HepG2 (cell line): ENCODE data around the gene BABAM2. TPM values are rescaled to one million over a fixed set of nuclear protein-coding genes. Genes with fewer than 3 reads are reported as not detected.

Source experiments
- ATAC-seq: fragments of 200-7000 bp; cut with Tn5 transposase; 3 replicates; pipeline ENCODE4 v1.9.1; 2020; ENCODE audit warnings: mild to moderate bottlenecking, moderate library complexity
- BruUV-seq: library from RNA; stranded (reverse); fragments of 400-500 nt; replicated peaks from 2 replicates; lab custom pipeline; 2021; lab: Mats Ljungman, UMichigan
- CTCF ChIA-PET: fragments of 300-600 bp; formaldehyde crosslinking; extraction: SDS; loops from one replicate; lab custom pipeline; 2021; ENCODE audit warnings: low total read pairs, inconsistent platforms, low intra/inter-chr PET ratio; lab: Yijun Ruan, JAX
- POLR2A ChIA-PET: fragments of 350-600 bp; sonication (Branson Sonifier 250); formaldehyde crosslinking; loops from one replicate; lab custom pipeline; 2020; ENCODE audit warnings: antibody characterized with exemption, inconsistent platforms; lab: Yijun Ruan, JAX
- DNase-seq: peaks from one replicate; pipeline ENCODE4 v3.0.0-alpha.2; 2015; ENCODE audit warnings: low spot score
- FAIRE-seq: peaks from 3 replicates; lab custom pipeline; 2011; peaks lifted over from hg19 to GRCh38; lab: Jason Lieb, UNC
- H2AFZ ChIP-seq: one replicate; pipeline ENCODE4 v1.6.1; 2011; ENCODE audit warnings: low read length, inconsistent platforms
- H3K27ac ChIP-seq: fragments of 300-600 bp; 3 replicates; pipeline ENCODE4 v1.8.0; 2011; ENCODE audit warnings: mixed run types, mild to moderate bottlenecking, mixed read lengths, low read length, inconsistent platforms; ENCODE audit not compliant: insufficient read depth; ENCODE audit errors: extremely low read length
- H3K27me3 ChIP-seq, 2 experiments: fragments of 200-600 bp in 1 of 2; 2 replicates in 1 of 2; 3 replicates in 1 of 2; pipeline versions ENCODE4 v1.6.0 to v1.8.0; 2011; ENCODE audit warnings: low read length in 2 of 2, mild to moderate bottlenecking in 2 of 2, moderate library complexity in 2 of 2, inconsistent platforms in 1 of 2; ENCODE audit not compliant: insufficient read depth in 2 of 2, control insufficient read depth in 1 of 2
- H3K36me3 ChIP-seq, 2 experiments: fragments of 200-600 bp in 1 of 2; replicated peaks in 1 of 2; 2 replicates in 1 of 2; 3 replicates in 1 of 2; pipeline versions ENCODE4 v1.5.1 to v1.8.0; 2011; ENCODE audit warnings: low read length in 2 of 2, inconsistent platforms in 1 of 2; ENCODE audit not compliant: insufficient read depth in 2 of 2, control insufficient read depth in 1 of 2
- H3K4me1 ChIP-seq: 2 replicates; pipeline ENCODE4 v1.5.1; 2012; ENCODE audit warnings: low read length, inconsistent platforms; ENCODE audit not compliant: insufficient read depth
- H3K4me2 ChIP-seq: 2 replicates; pipeline ENCODE4 v1.6.0; 2011; ENCODE audit warnings: low read depth, low read length, inconsistent platforms
- H3K4me3 ChIP-seq, 3 experiments: fragments of 200-600 bp in 1 of 3; sonication (generic), shearing (Covaris generic) in 1 of 3; replicated peaks in 1 of 3; 2 replicates each; pipeline ENCODE4 v1.5.1; 2011 to 2016; ENCODE audit warnings: low read length in 3 of 3, inconsistent platforms in 2 of 3, low read depth in 2 of 3, mild to moderate bottlenecking in 2 of 3, control low read depth in 1 of 3, mixed read lengths in 1 of 3; ENCODE audit not compliant: insufficient read depth in 1 of 3
- H3K79me2 ChIP-seq: one replicate; pipeline ENCODE4 v1.6.1; 2011; ENCODE audit warnings: low read length, inconsistent platforms; ENCODE audit not compliant: insufficient read depth
- H3K9ac ChIP-seq: 2 replicates; pipeline ENCODE4 v1.6.0; 2011; ENCODE audit warnings: mild to moderate bottlenecking, low read depth, low read length, inconsistent platforms; ENCODE audit not compliant: insufficient read depth
- H3K9me3 ChIP-seq: 2 replicates; pipeline ENCODE4 v1.5.1; 2012; ENCODE audit warnings: mild to moderate bottlenecking, low read length
- H4K20me1 ChIP-seq: 2 replicates; pipeline ENCODE4 v1.6.0; 2011; ENCODE audit warnings: inconsistent platforms, mild to moderate bottlenecking, low read length, moderate library complexity; ENCODE audit not compliant: insufficient read depth
- GPN1 ChIP-seq: sonication (generic); formaldehyde crosslinking; IDR thresholded peaks from 2 replicates; pipeline ENCODE4 v1.5.1; 2020; ENCODE audit warnings: missing genetic modification reagents, borderline replicate concordance
- KDM6A ChIP-seq: IDR thresholded peaks from 2 replicates; pipeline ENCODE4 v1.6.1; 2016; ENCODE audit warnings: low read depth
- MATR3 ChIP-seq: sonication (generic); formaldehyde crosslinking; IDR thresholded peaks from 2 replicates; pipeline ENCODE4 v1.4.0; 2020; ENCODE audit warnings: missing genetic modification reagents
- NFE2 ChIP-seq: sonication (generic); formaldehyde crosslinking; IDR thresholded peaks from 2 replicates; pipeline ENCODE4 v1.4.0; 2020; ENCODE audit warnings: missing genetic modification reagents
- SUZ12 ChIP-seq: fragments of 150-350 bp; IDR thresholded peaks from 2 replicates; pipeline ENCODE4 v1.6.1; 2014; ENCODE audit warnings: low read depth, low read length
- TCF7 ChIP-seq: sonication (generic); IDR thresholded peaks from 2 replicates; pipeline ENCODE4 v1.6.1; 2016; ENCODE audit warnings: antibody characterized with exemption, low read depth
- TSC22D2 ChIP-seq: sonication (generic); formaldehyde crosslinking; IDR thresholded peaks from 2 replicates; pipeline ENCODE4 v1.5.1; 2020; ENCODE audit warnings: missing genetic modification reagents, mild to moderate bottlenecking, borderline replicate concordance
- XBP1 ChIP-seq: sonication (generic); formaldehyde crosslinking; IDR thresholded peaks from 2 replicates; pipeline ENCODE4 v1.5.0; 2020; ENCODE audit warnings: missing genetic modification reagents
- ZBTB49 ChIP-seq: sonication (generic); formaldehyde crosslinking; IDR thresholded peaks from 2 replicates; pipeline ENCODE4 v1.4.0; 2020; ENCODE audit warnings: missing genetic modification reagents, borderline replicate concordance
- ZKSCAN5 ChIP-seq: sonication (generic); formaldehyde crosslinking; IDR thresholded peaks from 2 replicates; pipeline ENCODE4 v1.5.1; 2020; ENCODE audit warnings: mild to moderate bottlenecking, missing genetic modification reagents
- ZNF12 ChIP-seq: sonication (generic); formaldehyde crosslinking; IDR thresholded peaks from 2 replicates; pipeline ENCODE4 v1.5.0; 2020; ENCODE audit warnings: missing genetic modification reagents
- ZNF570 ChIP-seq: sonication (generic); formaldehyde crosslinking; IDR thresholded peaks from 2 replicates; pipeline ENCODE4 v1.4.0; 2020; ENCODE audit warnings: mild to moderate bottlenecking, missing genetic modification reagents, borderline replicate concordance
- ZNF674 ChIP-seq: sonication (generic); formaldehyde crosslinking; IDR thresholded peaks from 2 replicates; pipeline ENCODE4 v1.5.0; 2020; ENCODE audit warnings: low read depth, mild to moderate bottlenecking, missing genetic modification reagents
- ZNF713 ChIP-seq: sonication (generic); formaldehyde crosslinking; IDR thresholded peaks from 2 replicates; pipeline ENCODE4 v1.4.0; 2020; ENCODE audit warnings: mild to moderate bottlenecking, missing genetic modification reagents
- ZUFSP ChIP-seq: sonication (generic); formaldehyde crosslinking; IDR thresholded peaks from 2 replicates; pipeline ENCODE4 v1.9.0; 2021; ENCODE audit warnings: missing genetic modification reagents, mild to moderate bottlenecking, borderline replicate concordance
- ZZZ3 ChIP-seq: sonication (generic); formaldehyde crosslinking; IDR thresholded peaks from 2 replicates; pipeline ENCODE4 v1.4.0; 2020; ENCODE audit warnings: missing genetic modification reagents, mild to moderate bottlenecking, borderline replicate concordance
- WGBS: methylation state at CpG from one replicate; pipeline ENCODE4 v1.1.6; 2017; ENCODE audit warnings: low lambda C conversion rate; 5-methylcytosine and 5-hydroxymethylcytosine counted together
- in situ Hi-C: cut with HindIII; loops from 2 replicates; pipeline ENCODE4 v1.10.0; 2017; ENCODE audit warnings: low pct_unique_long_range_greater_than_20kb; ENCODE audit not compliant: extremely low pct_ligation_motif_present
- intact Hi-C: fragments of 100-400 bp; cut with micrococcal nuclease; formaldehyde crosslinking; loops from one replicate; pipeline ENCODE4 v1.10.0; 2022; ENCODE audit not compliant: unreplicated experiment
- polyA plus RNA-seq, 8 experiments: library from polyadenylated mRNA; depleted of rRNA in 3 of 8; stranded (reverse) in 7 of 8; unstranded in 1 of 8; fragments of >200 nt; fragmentation: Illumina TruSeq in 4 of 8; extraction: Trizol in 4 of 8; gene quantifications; 2 replicates each; pipeline versions ENCODE4 v1.2.1 to v1.2.3, GENCODE V29; 2011 to 2016; ENCODE audit warnings: low read depth in 4 of 8, missing spikeins in 1 of 8, mixed read lengths in 1 of 8; ENCODE audit not compliant: insufficient read depth in 1 of 8
- total RNA-seq, 5 experiments: library from RNA; depleted of rRNA; stranded (reverse); fragments of >200 nt; fragmentation: Illumina TruSeq; extraction: Trizol; gene quantifications; 2 replicates each; pipeline ENCODE4 v1.2.3, GENCODE V29; 2016; ENCODE audit warnings: low read depth in 1 of 5

BABAM2 gene
- total and polyA plus RNA-seq, 2 of the 13 experiments (the other 11 are each of a cell fraction or from before 2014, with no cell fraction given) = 24.9 to 28.0 TPM

GRCh38 chr2:28088970-28089369, 198.4 kb downstream of the BABAM2 start:
- WGBS = 91% methylated on average over 4 of the region's 4 CpGs
- CTCF ChIA-PET = no interaction called here
- no peak overlapping the region for H3K4me3 ChIP-seq
- no TSS peak for BruUV-seq
- TF ChIP-seq MATR3 (CRISPR knock-in tag) (no peak), NFE2 (CRISPR knock-in tag) (no peak), KDM6A (no peak), GPN1 (CRISPR knock-in tag) (no peak), ZZZ3 (CRISPR knock-in tag) (no peak), ZKSCAN5 (CRISPR knock-in tag) (no peak), ZNF570 (no peak), ZNF12 (CRISPR knock-in tag) (no peak), TCF7 (no peak), ZNF674 (CRISPR knock-in tag) (no peak), ZUFSP (CRISPR knock-in tag) (no peak), ZNF713 (CRISPR knock-in tag) (no peak), TSC22D2 (no peak), XBP1 (CRISPR knock-in tag) (no peak), ZBTB49 (CRISPR knock-in tag) (no peak), SUZ12 (no peak)
- TF ChIP-seq, all 625 proteins: peak for 0
- Histone ChIP-seq H3K4me2 (no peak overlapping the region), H3K4me1 (no peaks in the 10 kb centered on the region), H3K9ac (no peak overlapping the region), H3K79me2 (no peaks in the 10 kb centered on the region), H2AFZ (no peak overlapping the region), H4K20me1 (no peaks in the 10 kb centered on the region), H3K9me3 (no peaks in the 10 kb centered on the region), H3K36me3 (no peaks in the 10 kb centered on the region), H3K27ac (no peak overlapping the region), H3K27me3 (no peaks in the 10 kb centered on the region)
- ATAC-seq (no peak), FAIRE-seq (no peak), DNase-seq (no peak)
- POLR2A ChIA-PET = no interaction called here
- in situ Hi-C loops (no loop called here), intact Hi-C loops (no loop called here)
